ENCODE measurements around the gene FASTK. TPM values are rescaled to one million over a fixed set of nuclear protein-coding genes. Genes with fewer than 3 reads are reported as not detected.

The FASTK gene
- polyA plus RNA-seq, 1 donor (not counting 4 experiments of a cell fraction or from before 2014, with no cell fraction given), result 27.2 TPM

GRCh38 chr7:151045967-151046366, 34.6 kb downstream of the FASTK start:
- Histone ChIP-seq H3K27me3 (ENCODE audit: control insufficient read depth, extremely low read depth, insufficient read depth, low read length) (peaks cover 4% of the 10 kb centered on the region), H3K79me2 (ENCODE audit: control insufficient read depth, insufficient read depth, low read length) (no peaks in the 10 kb centered on the region), H3K9me1 (ENCODE audit: control insufficient read depth, extremely low read depth, insufficient read depth, low read length) (no peaks in the 10 kb centered on the region), H3K36me3 (ENCODE audit: control insufficient read depth in 2 of 2, extremely low read depth in 1 of 2, insufficient read depth in 2 of 2, low read length in 2 of 2) (peaks cover 5 to 14% of the 10 kb centered on the region in 2 experiments), H3K4me1 (ENCODE audit: control insufficient read depth, extremely low read depth, insufficient read depth, low read length) (peaks cover 3% of the 10 kb centered on the region), H3K27ac (ENCODE audit: control insufficient read depth, insufficient read depth, low read length) (no peak overlapping the region), H4K20me1 (ENCODE audit: control insufficient read depth, extremely low read depth, insufficient read depth, low read length) (no peaks in the 10 kb centered on the region), H2AFZ (ENCODE audit: control insufficient read depth, low read length) (no peak overlapping the region), H3K9me3 (ENCODE audit: control insufficient read depth, low read depth, low read length) (no peaks in the 10 kb centered on the region), H3K9ac (ENCODE audit: control insufficient read depth, extremely low read depth, insufficient read depth, low read length) (no peak overlapping the region), H3K4me2 (ENCODE audit: control insufficient read depth, extremely low read depth, insufficient read depth, low read depth, low read length) (no peak overlapping the region), H3K4me3 (ENCODE audit: control insufficient read depth in 2 of 3, extremely low read depth in 1 of 3, insufficient read depth in 2 of 3, low read depth in 1 of 3, low read length in 3 of 3) (no peak overlapping the region)
- no peak for FAIRE-seq
- TF ChIP-seq EZH2 (IDR thresholded peaks at IDR 0.05; ENCODE audit: low read length) (no peak), CTCF (optimal IDR thresholded peaks at IDR 0.05 in 1 of 3, IDR thresholded peaks at IDR 0.05 in 1 of 3, conservative IDR thresholded peaks at IDR 0.05 in 1 of 3; ENCODE audit: extremely low read depth in 1 of 3, insufficient read depth in 2 of 3, low read length in 3 of 3) (no peak)
- dilution Hi-C loops (cut with MboI; ENCODE audit: extremely low pct_ligation_motif_present, low sequenced_read_pairs), result no loop called here
- DNase-seq (ENCODE audit: low read depth, low spot score), result no peak

- Histone ChIP-seq H3K27me3 (ENCODE audit: control insufficient read depth, extremely low read depth, insufficient read depth, low read length) (peaks cover 1% of the 10 kb centered on the region), H2AFZ (ENCODE audit: control insufficient read depth, low read length) (no peak overlapping the region), H3K9ac (ENCODE audit: control insufficient read depth, extremely low read depth, insufficient read depth, low read length) (no peak overlapping the region), H4K20me1 (ENCODE audit: control insufficient read depth, extremely low read depth, insufficient read depth, low read length) (no peaks in the 10 kb centered on the region), H3K4me3 (ENCODE audit: control insufficient read depth in 2 of 3, extremely low read depth in 1 of 3, insufficient read depth in 2 of 3, low read depth in 1 of 3, low read length in 3 of 3) (no peak overlapping the region), H3K27ac (ENCODE audit: control insufficient read depth, insufficient read depth, low read length) (no peak overlapping the region), H3K36me3 (ENCODE audit: control insufficient read depth in 2 of 2, extremely low read depth in 1 of 2, insufficient read depth in 2 of 2, low read length in 2 of 2) (peaks cover 5 to 16% of the 10 kb centered on the region in 2 experiments), H3K79me2 (ENCODE audit: control insufficient read depth, insufficient read depth, low read length) (no peaks in the 10 kb centered on the region), H3K4me1 (ENCODE audit: control insufficient read depth, extremely low read depth, insufficient read depth, low read length) (peaks cover 3% of the 10 kb centered on the region), H3K9me3 (ENCODE audit: control insufficient read depth, low read depth, low read length) (no peaks in the 10 kb centered on the region), H3K9me1 (ENCODE audit: control insufficient read depth, extremely low read depth, insufficient read depth, low read length) (no peaks in the 10 kb centered on the region), H3K4me2 (ENCODE audit: control insufficient read depth, extremely low read depth, insufficient read depth, low read depth, low read length) (no peak overlapping the region)
- TF ChIP-seq CTCF (optimal IDR thresholded peaks at IDR 0.05 in 1 of 3, IDR thresholded peaks at IDR 0.05 in 1 of 3, conservative IDR thresholded peaks at IDR 0.05 in 1 of 3; ENCODE audit: extremely low read depth in 1 of 3, insufficient read depth in 2 of 3, low read length in 3 of 3), result no peak
- TF ChIP-seq EZH2 (IDR thresholded peaks at IDR 0.05; ENCODE audit: low read length), result no peak
- FAIRE-seq, result no peak
- dilution Hi-C loops (cut with MboI; ENCODE audit: extremely low pct_ligation_motif_present, low sequenced_read_pairs), result no loop called here
- DNase-seq (ENCODE audit: low read depth, low spot score), result no peak
Measured at GRCh38 chr7:151045262-151045661, 35.3 kb downstream of the FASTK start.

Data from keratinocyte (primary cell).